ENCODE measurements around the gene DCXR.

The DCXR gene

GRCh38 chr17:82079001-82079677 lies 41.6 kb upstream of the DCXR start:
- DNase-seq, result no peak
- no peak overlapping the region for H3K4me3 ChIP-seq (ENCODE audit: insufficient read depth in 1 of 2, low read depth in 1 of 2, low read length in 2 of 2)
- H3K4me2 ChIP-seq (ENCODE audit: low read length, poor library complexity, severe bottlenecking), result no peak overlapping the region
- no peaks in the 10 kb centered on the region for H3K9me3 ChIP-seq (ENCODE audit: control insufficient read depth, low read length)
- peaks cover 58 to 77% of the 10 kb centered on the region in 2 experiments for H3K36me3 ChIP-seq (ENCODE audit: control insufficient read depth in 1 of 2, insufficient read depth in 2 of 2, low read depth in 1 of 2, low read length in 2 of 2)
- H3K27ac ChIP-seq (ENCODE audit: low read length, poor library complexity, severe bottlenecking), result no peak overlapping the region
- H3K18ac ChIP-seq (ENCODE audit: low read depth in 1 of 2, low read length in 2 of 2), result no peak overlapping the region
- H4K91ac ChIP-seq (ENCODE audit: low read length), result peak overlapping the region; percentile 25
- H4K8ac ChIP-seq (ENCODE audit: low read length), result peak overlapping the region; percentile 7
- 99% methylated on average over 46 of the region's 47 CpGs for WGBS
- no peak overlapping the region for H3K9ac ChIP-seq (ENCODE audit: low read length)
- peaks cover 3% of the 10 kb centered on the region for H3K4me1 ChIP-seq (ENCODE audit: control insufficient read depth, insufficient read depth, low read depth, low read length)
- H2BK15ac ChIP-seq (ENCODE audit: low read depth, poor library complexity, severe bottlenecking), result no peak overlapping the region
- H2BK12ac ChIP-seq (ENCODE audit: low read length in 2 of 2), result no peak overlapping the region
- no peaks in the 10 kb centered on the region for H3K27me3 ChIP-seq (ENCODE audit: control insufficient read depth in 1 of 2, insufficient read depth in 1 of 2, low read length in 2 of 2)
- no peak overlapping the region for H3K23ac ChIP-seq (ENCODE audit: low read length in 2 of 2)
- H3K14ac ChIP-seq (ENCODE audit: low read length in 2 of 2), result no peak overlapping the region
- no peak overlapping the region for H2AFZ ChIP-seq (ENCODE audit: low read depth, low read length)
- no peak overlapping the region for H2AK5ac ChIP-seq (ENCODE audit: low read length, severe bottlenecking)
- H3K79me1 ChIP-seq (replicated peaks; ENCODE audit: low read length, poor library complexity, severe bottlenecking), result peaks cover 29% of the 10 kb centered on the region
- H2BK120ac ChIP-seq (ENCODE audit: low read depth, low read length), result no peak overlapping the region
- H3K4ac ChIP-seq (ENCODE audit: low read depth in 1 of 2, low read length in 2 of 2), result no peak overlapping the region
- no peak overlapping the region for H2BK5ac ChIP-seq (ENCODE audit: low read depth, low read length, poor library complexity, severe bottlenecking)

DNA sequence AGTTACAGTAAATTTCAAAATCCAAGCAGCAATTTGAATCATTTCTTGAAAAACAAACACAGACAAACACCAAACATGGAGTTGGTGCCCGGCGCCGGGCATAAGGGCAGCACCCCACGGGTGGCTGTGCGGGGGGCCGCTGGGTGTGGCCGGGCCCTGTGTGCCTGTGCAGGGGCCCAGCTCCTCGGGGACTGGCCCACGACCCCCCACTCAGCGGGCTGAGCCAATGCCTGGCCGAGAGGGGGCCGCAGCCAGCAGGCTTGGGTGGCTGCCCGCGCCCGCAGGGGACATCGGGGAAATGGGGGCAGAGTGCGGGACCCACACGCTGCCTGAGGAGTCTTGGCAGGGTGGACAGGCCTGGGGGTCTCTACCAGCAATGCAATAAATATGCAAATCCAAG lies 40.9 kb upstream of the DCXR start:
- Histone ChIP-seq H3K9ac (ENCODE audit: low read length) (no peak overlapping the region), H3K9me3 (ENCODE audit: control insufficient read depth, low read length) (no peaks in the 10 kb centered on the region), H3K27me3 (ENCODE audit: control insufficient read depth in 1 of 2, insufficient read depth in 1 of 2, low read length in 2 of 2) (no peaks in the 10 kb centered on the region), H3K23ac (ENCODE audit: low read length in 2 of 2) (no peak overlapping the region), H2AK5ac (ENCODE audit: low read length, severe bottlenecking) (no peak overlapping the region), H2BK120ac (ENCODE audit: low read depth, low read length) (no peak overlapping the region), H2BK5ac (ENCODE audit: low read depth, low read length, poor library complexity, severe bottlenecking) (no peak overlapping the region), H3K4me1 (ENCODE audit: control insufficient read depth, insufficient read depth, low read depth, low read length) (peaks cover 3% of the 10 kb centered on the region), H3K27ac (ENCODE audit: low read length, poor library complexity, severe bottlenecking) (no peak overlapping the region), H4K91ac (ENCODE audit: low read length) (no peak overlapping the region), H3K79me1 (replicated peaks; ENCODE audit: low read length, poor library complexity, severe bottlenecking) (peaks cover 25% of the 10 kb centered on the region), H3K4me2 (ENCODE audit: low read length, poor library complexity, severe bottlenecking) (no peak overlapping the region), H2BK15ac (ENCODE audit: low read depth, poor library complexity, severe bottlenecking) (no peak overlapping the region), H3K36me3 (ENCODE audit: control insufficient read depth in 1 of 2, insufficient read depth in 2 of 2, low read depth in 1 of 2, low read length in 2 of 2) (peaks cover 51 to 69% of the 10 kb centered on the region in 2 experiments), H4K8ac (ENCODE audit: low read length) (no peak overlapping the region), H2AFZ (ENCODE audit: low read depth, low read length) (no peak overlapping the region), H3K14ac (ENCODE audit: low read length in 2 of 2) (no peak overlapping the region), H2BK12ac (ENCODE audit: low read length in 2 of 2) (no peak overlapping the region), H3K4ac (ENCODE audit: low read depth in 1 of 2, low read length in 2 of 2) (no peak overlapping the region), H3K18ac (ENCODE audit: low read depth in 1 of 2, low read length in 2 of 2) (no peak overlapping the region), H3K4me3 (ENCODE audit: insufficient read depth in 1 of 2, low read depth in 1 of 2, low read length in 2 of 2) (no peak overlapping the region)
- DNase-seq, result no peak
- 97% methylated on average over 17 of the region's 18 CpGs for WGBS

DNA sequence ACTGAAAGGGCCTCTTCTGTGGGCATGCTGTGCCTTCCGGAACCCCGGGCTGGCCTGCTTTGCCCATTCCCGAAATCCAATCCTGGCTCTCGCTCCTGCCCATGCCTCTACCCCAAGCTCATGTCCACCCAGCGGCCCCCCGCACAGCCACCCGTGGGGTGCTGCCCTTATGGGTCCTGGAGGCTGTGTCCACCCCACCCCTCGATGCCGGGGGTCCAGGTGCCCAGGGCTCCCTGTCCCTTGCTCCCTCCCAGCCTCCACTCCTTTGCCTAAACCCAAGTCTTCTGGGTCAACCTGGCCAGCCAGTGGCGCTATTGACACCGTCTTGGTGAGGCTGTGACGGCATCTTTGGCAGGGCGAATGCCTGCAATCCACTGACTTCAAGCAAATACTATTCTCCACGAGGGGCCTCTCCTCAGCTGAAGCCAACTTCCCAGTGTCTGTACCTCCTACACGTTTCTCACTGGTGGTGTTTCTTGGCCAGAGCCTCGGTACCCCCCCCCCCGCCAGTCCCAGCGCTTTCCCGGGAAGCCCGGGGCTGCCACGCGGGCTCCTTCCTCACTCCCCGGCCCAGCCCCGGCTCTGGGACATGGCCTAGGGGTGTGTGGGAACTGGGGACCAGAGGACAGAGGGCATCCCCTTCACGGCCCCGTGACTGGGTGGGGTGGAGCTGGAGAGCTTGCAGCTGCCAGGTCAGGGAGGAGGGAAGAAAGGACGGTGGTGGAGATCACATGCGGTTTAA lies 40.3 kb upstream of the DCXR start:
- Histone ChIP-seq H3K4me2 (ENCODE audit: low read length, poor library complexity, severe bottlenecking) (no peak overlapping the region), H3K4me1 (ENCODE audit: control insufficient read depth, insufficient read depth, low read depth, low read length) (peaks cover 3% of the 10 kb centered on the region), H2AK5ac (ENCODE audit: low read length, severe bottlenecking) (no peak overlapping the region), H3K9me3 (ENCODE audit: control insufficient read depth, low read length) (no peaks in the 10 kb centered on the region), H3K4ac (ENCODE audit: low read depth in 1 of 2, low read length in 2 of 2) (no peak overlapping the region), H2BK120ac (ENCODE audit: low read depth, low read length) (no peak overlapping the region), H4K8ac (ENCODE audit: low read length) (peak overlapping the region; percentile 84), H4K91ac (ENCODE audit: low read length) (peak overlapping the region; percentile 40), H2BK15ac (ENCODE audit: low read depth, poor library complexity, severe bottlenecking) (peak overlapping the region; percentile 41), H3K9ac (ENCODE audit: low read length) (no peak overlapping the region), H3K23ac (ENCODE audit: low read length in 2 of 2) (no peak overlapping the region), H2AFZ (ENCODE audit: low read depth, low read length) (no peak overlapping the region), H3K27me3 (ENCODE audit: control insufficient read depth in 1 of 2, insufficient read depth in 1 of 2, low read length in 2 of 2) (no peaks in the 10 kb centered on the region), H3K27ac (ENCODE audit: low read length, poor library complexity, severe bottlenecking) (no peak overlapping the region), H2BK5ac (ENCODE audit: low read depth, low read length, poor library complexity, severe bottlenecking) (no peak overlapping the region), H3K4me3 (ENCODE audit: insufficient read depth in 1 of 2, low read depth in 1 of 2, low read length in 2 of 2) (no peak overlapping the region), H3K14ac (ENCODE audit: low read length in 2 of 2) (no peak overlapping the region), H3K79me1 (replicated peaks; ENCODE audit: low read length, poor library complexity, severe bottlenecking) (peaks cover 19% of the 10 kb centered on the region), H2BK12ac (ENCODE audit: low read length in 2 of 2) (no peak overlapping the region), H3K36me3 (ENCODE audit: control insufficient read depth in 1 of 2, insufficient read depth in 2 of 2, low read depth in 1 of 2, low read length in 2 of 2) (peaks cover 45 to 63% of the 10 kb centered on the region in 2 experiments), H3K18ac (ENCODE audit: low read depth in 1 of 2, low read length in 2 of 2) (no peak overlapping the region)
- 88% methylated on average over 28 of the region's 28 CpGs for WGBS
- no peak for DNase-seq

- Histone ChIP-seq H2BK120ac (ENCODE audit: low read depth, low read length) (no peak overlapping the region), H3K14ac (ENCODE audit: low read length in 2 of 2) (no peak overlapping the region), H3K36me3 (ENCODE audit: control insufficient read depth in 1 of 2, insufficient read depth in 2 of 2, low read depth in 1 of 2, low read length in 2 of 2) (peaks cover 37 to 55% of the 10 kb centered on the region in 2 experiments), H3K18ac (ENCODE audit: low read depth in 1 of 2, low read length in 2 of 2) (no peak overlapping the region), H2AK5ac (ENCODE audit: low read length, severe bottlenecking) (no peak overlapping the region), H4K8ac (ENCODE audit: low read length) (no peak overlapping the region), H2AFZ (ENCODE audit: low read depth, low read length) (no peak overlapping the region), H3K4me3 (ENCODE audit: insufficient read depth in 1 of 2, low read depth in 1 of 2, low read length in 2 of 2) (no peak overlapping the region), H3K27ac (ENCODE audit: low read length, poor library complexity, severe bottlenecking) (no peak overlapping the region), H3K4ac (ENCODE audit: low read depth in 1 of 2, low read length in 2 of 2) (no peak overlapping the region), H2BK5ac (ENCODE audit: low read depth, low read length, poor library complexity, severe bottlenecking) (no peak overlapping the region), H3K27me3 (ENCODE audit: control insufficient read depth in 1 of 2, insufficient read depth in 1 of 2, low read length in 2 of 2) (no peaks in the 10 kb centered on the region), H2BK15ac (ENCODE audit: low read depth, poor library complexity, severe bottlenecking) (no peak overlapping the region), H3K9me3 (ENCODE audit: control insufficient read depth, low read length) (no peaks in the 10 kb centered on the region), H3K4me2 (ENCODE audit: low read length, poor library complexity, severe bottlenecking) (no peak overlapping the region), H2BK12ac (ENCODE audit: low read length in 2 of 2) (no peak overlapping the region), H3K23ac (ENCODE audit: low read length in 2 of 2) (no peak overlapping the region), H4K91ac (ENCODE audit: low read length) (no peak overlapping the region), H3K9ac (ENCODE audit: low read length) (no peak overlapping the region), H3K79me1 (replicated peaks; ENCODE audit: low read length, poor library complexity, severe bottlenecking) (peaks cover 12% of the 10 kb centered on the region), H3K4me1 (ENCODE audit: control insufficient read depth, insufficient read depth, low read depth, low read length) (peaks cover 3% of the 10 kb centered on the region)
- WGBS, result 88% methylated on average over 21 of the region's 21 CpGs
- no peak for DNase-seq
These were observed 39.5 kb upstream of the DCXR start for GRCh38 chr17:82076785-82077591.

All from mesenchymal stem cell (in vitro differentiated cells and primary cell).